RWPE2 (cell line): Measurements from ENCODE around the gene LRR1.

Source experiments
- ATAC-seq: fragments of 200-7000 bp; cut with Tn5 transposase; 3 replicates; pipeline ENCODE4 v1.9.1; 2021; ENCODE audit warnings: low read depth
- DNase-seq: peaks from one replicate; pipeline ENCODE4 v3.0.0-alpha.2; 2020; ENCODE audit warnings: low spot score
- H3K27ac ChIP-seq: fragments of 450-650 bp; 2 replicates; pipeline ENCODE4 v1.5.1; 2017; ENCODE audit warnings: mild to moderate bottlenecking; ENCODE audit not compliant: poor library complexity, severe bottlenecking
- H3K27me3 ChIP-seq: fragments of 250-450 bp; sonication (Bioruptor Pico); 2 replicates; pipeline ENCODE4 v1.5.1; 2021; ENCODE audit warnings: mild to moderate bottlenecking, moderate library complexity; ENCODE audit not compliant: insufficient read depth, poor library complexity, severe bottlenecking
- H3K36me3 ChIP-seq: fragments of 250-450 bp; sonication (Bioruptor Pico); 2 replicates; pipeline ENCODE4 v1.5.1; 2020; ENCODE audit warnings: low read depth, mild to moderate bottlenecking, moderate library complexity
- H3K4me1 ChIP-seq: fragments of 250-450 bp; sonication (Bioruptor Pico); 2 replicates; pipeline ENCODE4 v1.5.1; 2021; ENCODE audit warnings: mild to moderate bottlenecking, moderate library complexity; ENCODE audit not compliant: insufficient read depth, poor library complexity, severe bottlenecking
- H3K4me3 ChIP-seq: fragments of 250-450 bp; sonication (Bioruptor Pico); 2 replicates; pipeline ENCODE4 v1.5.1; 2021; ENCODE audit warnings: mild to moderate bottlenecking, moderate library complexity; ENCODE audit not compliant: severe bottlenecking
- H3K9me3 ChIP-seq: fragments of 250-450 bp; sonication (Bioruptor Pico); 2 replicates; pipeline ENCODE4 v1.5.1; 2021; ENCODE audit warnings: mild to moderate bottlenecking, moderate library complexity; ENCODE audit not compliant: severe bottlenecking
- CTCF ChIP-seq: fragments of 450-650 bp; IDR thresholded peaks from one replicate; pipeline ENCODE4 v1.5.1; 2017; ENCODE audit warnings: mild to moderate bottlenecking, moderate library complexity; ENCODE audit not compliant: poor library complexity, severe bottlenecking

The LRR1 gene

GRCh38 chr14:49586673-49587460, 11.9 kb upstream of the LRR1 start:
- DNase-seq = no peak
- no peaks in the 10 kb centered on the region for H3K9me3 ChIP-seq
- peaks cover 25% of the 10 kb centered on the region for H3K4me1 ChIP-seq
- peak; percentile 17 for ATAC-seq
- H3K27me3 ChIP-seq = no peaks in the 10 kb centered on the region
- peak; percentile 99 for TF ChIP-seq CTCF
- H3K4me3 ChIP-seq = peak overlapping the region; percentile 83
- peak overlapping the region; percentile 71 for H3K27ac ChIP-seq
- peaks cover 42% of the 10 kb centered on the region for H3K36me3 ChIP-seq

- no peaks in the 10 kb centered on the region for H3K9me3 ChIP-seq
- no peak for TF ChIP-seq CTCF
- H3K27ac ChIP-seq = no peak overlapping the region
- H3K4me3 ChIP-seq = no peak overlapping the region
- no peak for ATAC-seq
- H3K4me1 ChIP-seq = peaks cover 5% of the 10 kb centered on the region
- peaks cover 17% of the 10 kb centered on the region for H3K36me3 ChIP-seq
- H3K27me3 ChIP-seq = no peaks in the 10 kb centered on the region
- no peak for DNase-seq
Observed at GRCh38 chr14:49589387-49589786, 9.4 kb upstream of the LRR1 start.

- DNase-seq = no peak
- peak; percentile 69 for ATAC-seq
- H3K4me1 ChIP-seq = peaks cover 14% of the 10 kb centered on the region
- no peaks in the 10 kb centered on the region for H3K9me3 ChIP-seq
- no peak overlapping the region for H3K27ac ChIP-seq
- no peaks in the 10 kb centered on the region for H3K27me3 ChIP-seq
- no peaks in the 10 kb centered on the region for H3K36me3 ChIP-seq
- H3K4me3 ChIP-seq = no peak overlapping the region
- peak; percentile 8 for TF ChIP-seq CTCF
Observed at GRCh38 chr14:49593016-49593415, 5.7 kb upstream of the LRR1 start.

GRCh38 chr14:49594347-49595091, 4.2 kb upstream of the LRR1 start:
- DNase-seq (no peak), ATAC-seq (no peak)
- peaks cover 14% of the 10 kb centered on the region for H3K4me1 ChIP-seq

More at GRCh38 chr14:49594347-49595091, 4.2 kb upstream of the LRR1 start:
- no peak for TF ChIP-seq CTCF
- Histone ChIP-seq H3K9me3 (no peaks in the 10 kb centered on the region), H3K27me3 (no peaks in the 10 kb centered on the region), H3K4me3 (no peak overlapping the region), H3K36me3 (no peaks in the 10 kb centered on the region), H3K27ac (peak overlapping the region; percentile 17)
